Epithelial cell of esophagus (primary cell): ENCODE results near the gene LFNG.

ENCODE experiments used
- DNase-seq: peaks from one replicate; pipeline ENCODE4 v3.0.0; 2010; ENCODE audit warnings: low read depth
- H3K4me3 ChIP-seq: 2 replicates; pipeline ENCODE4 v1.5.1; 2011; ENCODE audit warnings: mild to moderate bottlenecking, low read length, control low read depth
- CTCF ChIP-seq: IDR thresholded peaks from 2 replicates; pipeline ENCODE4 v1.5.1; 2011; ENCODE audit warnings: low read depth, mild to moderate bottlenecking, low read length, control low read depth, inconsistent platforms; ENCODE audit not compliant: insufficient read depth; ENCODE audit errors: missing control alignments

Gene LFNG

GRCh38 chr7:2575046-2575732 is 55.6 kb downstream of the LFNG start:
- TF ChIP-seq CTCF = no peak
- DNase-seq = no peak
- H3K4me3 ChIP-seq = no peak overlapping the region

GRCh38 chr7:2575733-2576340 is 56.3 kb downstream of the LFNG start:
- no peak for TF ChIP-seq CTCF
- DNase-seq = no peak

GRCh38 chr7:2576742-2577491 is 57.3 kb downstream of the LFNG start:
- no peak for TF ChIP-seq CTCF
- no peak overlapping the region for H3K4me3 ChIP-seq
- DNase-seq = no peak

More at GRCh38 chr7:2575733-2576340, 56.3 kb downstream of the LFNG start:
- H3K4me3 ChIP-seq = no peak overlapping the region
